Ovary (tissue), 9 donors: ENCODE data around the gene WWOX. TPM values are rescaled to one million over a fixed set of nuclear protein-coding genes. Genes with fewer than 3 reads are reported as not detected.

Experiments
- DNase-seq, 5 donors: peaks; one replicate each; pipeline ENCODE4 v3.0.0-alpha.2; 2019 to 2020
- H3K27ac ChIP-seq, 2 donors: fragments of 200-600 bp; one replicate each; pipeline versions ENCODE4 v1.5.1 to v1.8.0; 2019 to 2022
- H3K27me3 ChIP-seq: fragments of 200-600 bp; one replicate; pipeline ENCODE4 v1.8.0; 2022
- H3K36me3 ChIP-seq: fragments of 200-600 bp; sonication (generic); one replicate; pipeline ENCODE4 v1.5.1; 2019
- H3K4me1 ChIP-seq: one replicate; pipeline ENCODE4 v1.8.1; 2013; ENCODE audit warnings: mild to moderate bottlenecking, moderate library complexity; ENCODE audit not compliant: insufficient read depth
- H3K4me3 ChIP-seq: fragments of 200-600 bp; sonication (generic); one replicate; pipeline ENCODE4 v1.5.1; 2017
- H3K9me3 ChIP-seq, 2 donors: fragments of 200-600 bp in 1 of 2; sonication (generic) in 1 of 2; one replicate each; pipeline versions ENCODE4 v1.5.1 to v1.8.1; 2013 to 2019; ENCODE audit warnings: mild to moderate bottlenecking in 1 of 2, moderate library complexity in 1 of 2
- EP300 ChIP-seq: sonication (generic); formaldehyde crosslinking; IDR thresholded peaks from one replicate; pipeline ENCODE4 v1.6.1; 2017; ENCODE audit warnings: antibody characterized with exemption
- POLR2A ChIP-seq: fragments of 450-650 bp; IDR thresholded peaks from one replicate; pipeline ENCODE4 v1.6.1; 2017; ENCODE audit warnings: antibody characterized with exemption, mild to moderate bottlenecking, moderate library complexity
- WGBS, 3 donors: extraction: QIAGEN DNeasy Blood & Tissue Kit in 1 of 3; methylation state at CpG; one replicate each; pipeline versions ENCODE4 v1.1.5 to v1.1.7; 2013 to 2017; 5-methylcytosine and 5-hydroxymethylcytosine counted together
- intact Hi-C, 4 donors: fragments of 100-400 bp; cut with DNase I; formaldehyde crosslinking; loops; one replicate each; pipeline versions ENCODE4 v1.11.0 to v1.15.1; 2022 to 2023
- polyA plus RNA-seq, 2 donors: library from polyadenylated mRNA; stranded (reverse); fragments of 200-250 nt in 1 of 2; fragments of 350-450 nt in 1 of 2; fragmentation: Illumina TruSeq in 1 of 2; extraction: RNeasy Lipid Tissue Mini Kit (QIAGEN cat#74804) in 1 of 2; gene quantifications; one replicate each; pipeline ENCODE4 v1.2.3, GENCODE V29; 2013 to 2014
- total RNA-seq, 7 donors: library from RNA; depleted of rRNA in 2 of 7; stranded (reverse); fragments of >200 nt in 2 of 7; fragmentation: NEBNext Ultra II Directional in 3 of 7; extraction: Animal tissue kit (Norgen Biotek cat#: 25700) in 3 of 7; gene quantifications; one replicate each; pipeline versions ENCODE4 v1.1.0 to v1.2.4, GENCODE V29; 2016 to 2023
- TF ChIP-seq, protein P1 (sequence below), 3 donors: fragments of 450-650 bp in 2 of 3; fragments of 200-600 bp in 1 of 3; IDR thresholded peaks; one replicate each; pipeline versions ENCODE4 v1.5.1 to v1.8.0; 2016 to 2022; ENCODE audit warnings: antibody characterized with exemption in 3 of 3, mild to moderate bottlenecking in 1 of 3
- donor health status: DM: no; HTN: no; CAD: no; lungs with moderate emphysema.
- donor health status: DM: no; HTN: no; CAD: no.
- donor health status: Bipolar disorder and iron deficiency.
- donor health status: DM: yes; HTN: yes; CAD: no.
- donor health status: DM: no; HTN: no; CAD: no.
- donor health status: DM: yes; HTN: yes; CAD: no.

WWOX gene
- total and polyA plus RNA-seq, 9 donors: 11.0 to 40.5 (median 25.2) TPM

- no peaks in the 10 kb centered on the region for H3K36me3 ChIP-seq
- H3K4me3 ChIP-seq: no peak overlapping the region
- 94 to 96% (median 95%) methylated on average over 14 of the region's 14 CpGs for whole genome bisulfite sequencing, 3 donors
- H3K4me1 ChIP-seq: no peaks in the 10 kb centered on the region
- intact Hi-C loops: no loop called here
- no peak for DNase-seq
- H3K27ac ChIP-seq: no peak overlapping the region
- TF ChIP-seq POLR2A (no peak), EP300 (no peak)
- TF ChIP-seq, protein P1, sequence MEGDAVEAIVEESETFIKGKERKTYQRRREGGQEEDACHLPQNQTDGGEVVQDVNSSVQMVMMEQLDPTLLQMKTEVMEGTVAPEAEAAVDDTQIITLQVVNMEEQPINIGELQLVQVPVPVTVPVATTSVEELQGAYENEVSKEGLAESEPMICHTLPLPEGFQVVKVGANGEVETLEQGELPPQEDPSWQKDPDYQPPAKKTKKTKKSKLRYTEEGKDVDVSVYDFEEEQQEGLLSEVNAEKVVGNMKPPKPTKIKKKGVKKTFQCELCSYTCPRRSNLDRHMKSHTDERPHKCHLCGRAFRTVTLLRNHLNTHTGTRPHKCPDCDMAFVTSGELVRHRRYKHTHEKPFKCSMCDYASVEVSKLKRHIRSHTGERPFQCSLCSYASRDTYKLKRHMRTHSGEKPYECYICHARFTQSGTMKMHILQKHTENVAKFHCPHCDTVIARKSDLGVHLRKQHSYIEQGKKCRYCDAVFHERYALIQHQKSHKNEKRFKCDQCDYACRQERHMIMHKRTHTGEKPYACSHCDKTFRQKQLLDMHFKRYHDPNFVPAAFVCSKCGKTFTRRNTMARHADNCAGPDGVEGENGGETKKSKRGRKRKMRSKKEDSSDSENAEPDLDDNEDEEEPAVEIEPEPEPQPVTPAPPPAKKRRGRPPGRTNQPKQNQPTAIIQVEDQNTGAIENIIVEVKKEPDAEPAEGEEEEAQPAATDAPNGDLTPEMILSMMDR (IDR thresholded peaks at IDR 0.05): no peak
- H3K27me3 ChIP-seq: no peaks in the 10 kb centered on the region
- H3K9me3 ChIP-seq: no peaks in the 10 kb centered on the region
Observed at GRCh38 chr16:78515421-78515820, 416.0 kb downstream of the WWOX start.

GRCh38 chr16:78516006-78516736 is 416.7 kb downstream of the WWOX start:
- no peak overlapping the region for H3K27ac ChIP-seq
- no peaks in the 10 kb centered on the region for H3K36me3 ChIP-seq
- H3K9me3 ChIP-seq: no peaks in the 10 kb centered on the region
- no peaks in the 10 kb centered on the region for H3K27me3 ChIP-seq
- no peak for TF ChIP-seq POLR2A
- TF ChIP-seq, protein P1 (IDR thresholded peaks at IDR 0.05): no peak
- no peak for TF ChIP-seq EP300
- no peak for DNase-seq
- no peak overlapping the region for H3K4me3 ChIP-seq
- no peaks in the 10 kb centered on the region for H3K4me1 ChIP-seq
- intact Hi-C loops: no loop called here
- WGBS, 3 donors: 90 to 92% (median 91%) methylated on average over 9 of the region's 9 CpGs

- no peaks in the 10 kb centered on the region for H3K27me3 ChIP-seq
- H3K4me3 ChIP-seq: peak overlapping the region; percentile 9
- intact Hi-C loops: no loop called here
- DNase-seq: no peak
- TF ChIP-seq, protein P1 (IDR thresholded peaks at IDR 0.05): no peak
- no peak for TF ChIP-seq EP300
- TF ChIP-seq POLR2A: no peak
- no peaks in the 10 kb centered on the region for H3K9me3 ChIP-seq
- H3K27ac ChIP-seq: no peak overlapping the region
- 95 to 98% (median 98%) methylated on average over 8 of the region's 8 CpGs for WGBS, 3 donors
- H3K36me3 ChIP-seq: no peaks in the 10 kb centered on the region
- H3K4me1 ChIP-seq: peaks cover 2% of the 10 kb centered on the region
Observed at GRCh38 chr16:78519896-78520295, 420.4 kb downstream of the WWOX start.

DNA sequence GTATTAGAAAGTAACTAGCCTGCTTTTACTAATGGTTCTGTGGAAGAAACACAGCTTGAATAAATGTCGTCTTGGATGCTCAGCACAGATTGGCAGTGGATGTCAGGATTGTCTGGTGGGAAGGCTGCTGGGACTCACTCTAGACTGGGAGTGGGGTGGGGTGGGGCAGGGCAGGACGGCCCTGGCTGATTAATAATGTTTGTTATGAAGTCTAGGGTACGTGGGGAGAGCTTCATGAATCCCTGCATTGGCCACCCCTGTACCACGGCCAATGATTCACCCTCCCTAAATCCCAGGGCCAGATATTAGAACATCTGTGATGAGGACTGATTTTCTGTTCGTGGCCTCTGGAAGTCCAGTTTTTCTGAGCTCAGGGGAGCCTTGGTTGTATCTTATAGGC is 421.0 kb downstream of the WWOX start:
- 72 to 84% (median 82%) methylated on average over 5 of the region's 5 CpGs for WGBS, 3 donors
- intact Hi-C loops: no loop called here
- Histone ChIP-seq H3K9me3 (no peaks in the 10 kb centered on the region), H3K4me1 (peaks cover 2% of the 10 kb centered on the region), H3K27ac (no peak overlapping the region), H3K27me3 (no peaks in the 10 kb centered on the region), H3K36me3 (no peaks in the 10 kb centered on the region), H3K4me3 (peak overlapping the region; percentile 9)
- DNase-seq: no peak
- TF ChIP-seq, protein P1 (IDR thresholded peaks at IDR 0.05): no peak
- TF ChIP-seq EP300: no peak
- TF ChIP-seq POLR2A: no peak
